GM23248 (cell line): Measurements from ENCODE around the gene HSD17B14. TPM values are rescaled to one million over a fixed set of nuclear protein-coding genes. Genes with fewer than 3 reads are reported as not detected.

Source experiments
- DNase-seq: peaks from one replicate; pipeline ENCODE4 v3.0.0-alpha.2; 2015
- H2AFZ ChIP-seq: fragments of 200-600 bp; sonication (generic); 2 replicates; pipeline ENCODE4 v1.6.1; 2016; ENCODE audit warnings: antibody characterized with exemption
- H3F3A ChIP-seq: fragments of 200-600 bp; sonication (generic); 2 replicates; pipeline ENCODE4 v1.6.1; 2016; ENCODE audit warnings: mild to moderate bottlenecking, antibody characterized with exemption, mixed run types; ENCODE audit not compliant: insufficient read depth
- H3K27ac ChIP-seq: fragments of 200-600 bp; sonication (generic); 2 replicates; pipeline ENCODE4 v1.5.1; 2016; ENCODE audit warnings: mild to moderate bottlenecking
- H3K27me3 ChIP-seq: fragments of 200-600 bp; sonication (generic); replicated peaks from 2 replicates; pipeline ENCODE4 v1.6.1; 2016; ENCODE audit warnings: mild to moderate bottlenecking; ENCODE audit not compliant: insufficient read depth
- H3K36me3 ChIP-seq: fragments of 200-600 bp; sonication (generic); 2 replicates; pipeline ENCODE4 v1.6.1; 2016; ENCODE audit warnings: low read depth, mild to moderate bottlenecking
- H3K4me1 ChIP-seq: fragments of 200-600 bp; sonication (generic); 2 replicates; pipeline ENCODE4 v1.6.1; 2016; ENCODE audit warnings: mild to moderate bottlenecking; ENCODE audit not compliant: insufficient read depth
- H3K4me2 ChIP-seq: fragments of 200-600 bp; sonication (generic); one replicate; pipeline ENCODE4 v1.6.1; 2016; ENCODE audit warnings: mild to moderate bottlenecking; ENCODE audit not compliant: unreplicated experiment
- H3K4me3 ChIP-seq: fragments of 200-600 bp; sonication (generic); 2 replicates; pipeline ENCODE4 v1.5.1; 2016; ENCODE audit warnings: mild to moderate bottlenecking
- H3K79me2 ChIP-seq: fragments of 200-600 bp; sonication (generic); 2 replicates; pipeline ENCODE4 v1.6.1; 2016; ENCODE audit warnings: mild to moderate bottlenecking; ENCODE audit not compliant: insufficient read depth
- H3K9ac ChIP-seq: fragments of 200-600 bp; sonication (generic); 2 replicates; pipeline ENCODE4 v1.6.1; 2016; ENCODE audit warnings: mild to moderate bottlenecking
- H3K9me2 ChIP-seq: fragments of 200-600 bp; sonication (generic); 2 replicates; pipeline ENCODE4 v1.6.1; 2016; ENCODE audit warnings: mixed run types, mild to moderate bottlenecking, moderate library complexity; ENCODE audit not compliant: insufficient read depth
- H3K9me3 ChIP-seq: fragments of 200-600 bp; sonication (generic); one replicate; pipeline ENCODE4 v1.6.1; 2017; ENCODE audit warnings: low read depth
- H4K20me1 ChIP-seq: fragments of 200-600 bp; sonication (generic); 2 replicates; pipeline ENCODE4 v1.6.0; 2016; ENCODE audit not compliant: insufficient read depth
- EZH2 ChIP-seq: fragments of 200-600 bp; sonication (generic); IDR thresholded peaks from 2 replicates; pipeline ENCODE4 v1.6.1; 2018; ENCODE audit warnings: antibody characterized with exemption, mild to moderate bottlenecking; ENCODE audit not compliant: insufficient read depth, poor library complexity, severe bottlenecking
- EZH2phosphoT487 ChIP-seq: fragments of 200-600 bp; sonication (generic); IDR thresholded peaks from 2 replicates; pipeline ENCODE4 v1.6.1; 2018; ENCODE audit warnings: antibody characterized with exemption, moderate library complexity, mild to moderate bottlenecking, low read depth; ENCODE audit not compliant: insufficient read depth
- WGBS, 2 experiments: methylation state at CpG; one replicate each; pipeline ENCODE4 v1.1.6; 2015 to 2017; ENCODE audit warnings: low lambda C conversion rate in 2 of 2, low coverage in 1 of 2; ENCODE audit errors: missing lambda C conversion rate in 2 of 2; 5-methylcytosine and 5-hydroxymethylcytosine counted together
- in situ Hi-C: fragments of 300-500 bp; cut with MboI; formaldehyde crosslinking; loops from 2 replicates; pipeline ENCODE4 v1.15.0; 2020
- polyA plus RNA-seq: library from polyadenylated mRNA; unstranded; fragments of >200 nt; fragmentation: Nextera tagmentation; extraction: Ambion mirVana; gene quantifications from 2 replicates; pipeline ENCODE4 v1.2.1, GENCODE V29; 2016
- total RNA-seq: library from RNA; depleted of rRNA; stranded (reverse); fragments of >200 nt; shearing (Covaris generic); gene quantifications from 2 replicates; pipeline ENCODE4 v1.2.3, GENCODE V29; 2014

The HSD17B14 gene
- total and polyA plus RNA-seq, 2 experiments from 2014 or later: 2.6 to 4.4 TPM

DNA sequence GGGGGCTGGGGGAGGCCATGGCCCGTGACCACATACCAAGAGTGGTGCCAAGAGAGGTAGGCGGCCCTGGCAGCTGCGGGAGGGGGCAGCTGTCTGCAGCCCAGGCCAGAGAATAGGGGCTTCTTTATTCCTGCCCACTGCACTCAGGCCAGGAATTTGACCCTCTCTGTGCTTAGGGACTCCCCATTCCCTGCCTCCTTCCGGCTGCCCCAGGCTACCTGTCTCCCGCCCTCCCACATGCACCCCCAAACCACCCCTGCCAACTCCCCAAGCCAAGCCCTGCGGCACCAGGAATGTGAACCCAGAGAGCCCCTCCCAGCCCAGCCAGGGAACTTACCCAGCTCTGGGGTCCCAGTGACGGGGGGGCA, 31.4 kb upstream of the HSD17B14 start:
- Histone ChIP-seq H3K9me2 (no peaks in the 10 kb centered on the region), H4K20me1 (no peaks in the 10 kb centered on the region), H2AFZ (peak overlapping the region; percentile 81), H3K4me1 (peaks cover 21% of the 10 kb centered on the region), H3K4me3 (peak overlapping the region; percentile 69), H3F3A (peaks cover 4% of the 10 kb centered on the region), H3K79me2 (peaks cover 29% of the 10 kb centered on the region), H3K9me3 (no peaks in the 10 kb centered on the region), H3K27me3 (no peaks in the 10 kb centered on the region), H3K36me3 (no peaks in the 10 kb centered on the region), H3K27ac (peak overlapping the region; percentile 68), H3K9ac (peak overlapping the region; percentile 82), H3K4me2 (peak overlapping the region; percentile 79)
- no peak for DNase-seq
- 9 to 24% methylated on average over 5 to 7 of the region's 7 CpGs for WGBS, 2 experiments
- TF ChIP-seq EZH2 (no peak), EZH2phosphoT487 (no peak)
- in situ Hi-C loops: no loop called here

DNA sequence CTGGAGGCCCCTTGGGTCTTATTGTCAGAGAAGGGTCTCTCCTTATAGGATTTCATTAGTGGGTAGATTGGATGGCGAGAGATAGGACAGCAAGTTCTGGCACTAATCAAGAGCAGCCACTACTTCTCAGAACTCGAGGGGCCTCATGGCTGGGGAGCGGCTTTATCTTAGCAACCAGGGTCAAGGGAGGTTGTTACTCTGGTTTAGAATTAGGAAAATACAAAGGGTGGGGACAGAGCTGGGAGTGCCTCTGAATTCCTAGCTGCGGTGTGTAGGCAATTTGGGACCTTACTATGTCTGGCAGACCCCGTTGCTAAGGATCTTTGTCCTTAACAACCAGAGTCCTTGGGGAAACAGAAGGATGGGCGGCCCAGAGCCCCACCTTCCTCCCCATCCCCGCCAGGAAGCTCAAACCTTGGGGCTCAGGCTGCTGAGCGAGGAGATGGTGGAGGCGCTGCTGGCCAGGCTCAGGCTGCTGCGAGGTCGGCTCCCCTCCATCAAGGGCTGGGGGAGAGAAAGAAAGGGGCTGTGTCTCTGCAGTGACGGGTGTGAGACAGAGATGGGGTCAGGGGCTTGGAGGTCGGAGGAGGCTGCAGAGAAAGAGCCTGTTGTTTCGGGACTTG, 30.9 kb upstream of the HSD17B14 start:
- Histone ChIP-seq H3K79me2 (peaks cover 24% of the 10 kb centered on the region), H3K36me3 (no peaks in the 10 kb centered on the region), H4K20me1 (no peaks in the 10 kb centered on the region), H3K9ac (peak overlapping the region; percentile 82), H3K27me3 (no peaks in the 10 kb centered on the region), H3K27ac (no peak overlapping the region), H3K4me2 (peak overlapping the region; percentile 79), H3K9me2 (no peaks in the 10 kb centered on the region), H3K4me3 (peak overlapping the region; percentile 69), H3K9me3 (no peaks in the 10 kb centered on the region), H3K4me1 (peaks cover 21% of the 10 kb centered on the region), H2AFZ (peak overlapping the region; percentile 34; the same call in 1 of the 2 replicates), H3F3A (no peaks in the 10 kb centered on the region)
- WGBS, 2 experiments: 37 to 40% methylated on average over 14 of the region's 14 CpGs
- peak; percentile 27 for DNase-seq
- TF ChIP-seq EZH2 (no peak), EZH2phosphoT487 (no peak)
- in situ Hi-C loops: no loop called here

- Histone ChIP-seq H4K20me1 (no peaks in the 10 kb centered on the region), H3K4me3 (peak overlapping the region; percentile 69), H2AFZ (peak overlapping the region; percentile 34; the same call in 1 of the 2 replicates), H3K9me2 (no peaks in the 10 kb centered on the region), H3K36me3 (no peaks in the 10 kb centered on the region), H3K27me3 (no peaks in the 10 kb centered on the region), H3K9me3 (no peaks in the 10 kb centered on the region), H3K4me2 (peak overlapping the region; percentile 79), H3K27ac (no peak overlapping the region), H3K9ac (peak overlapping the region; percentile 82), H3K79me2 (peaks cover 24% of the 10 kb centered on the region), H3K4me1 (peaks cover 21% of the 10 kb centered on the region), H3F3A (no peaks in the 10 kb centered on the region)
- DNase-seq: peak; percentile 50
- WGBS, 2 experiments: 48 to 52% methylated on average over 6 of the region's 6 CpGs
- in situ Hi-C loops: no loop called here
- TF ChIP-seq EZH2 (no peak), EZH2phosphoT487 (no peak)
Measured at GRCh38 chr19:48866692-48867091, 30.4 kb upstream of the HSD17B14 start.

- no peak for DNase-seq
- H3K9ac ChIP-seq: no peak overlapping the region
- H3K27ac ChIP-seq: no peak overlapping the region
- no peaks in the 10 kb centered on the region for H3K36me3 ChIP-seq
- peaks cover 14% of the 10 kb centered on the region for H3K4me1 ChIP-seq
- WGBS, 2 experiments: 89% methylated on average over 7 of the region's 7 CpGs
- H4K20me1 ChIP-seq: no peaks in the 10 kb centered on the region
- peaks cover 24% of the 10 kb centered on the region for H3K79me2 ChIP-seq
- H3K9me3 ChIP-seq: no peaks in the 10 kb centered on the region
- TF ChIP-seq EZH2 (no peak), EZH2phosphoT487 (no peak)
- no peaks in the 10 kb centered on the region for H3K9me2 ChIP-seq
- no peak overlapping the region for H3K4me3 ChIP-seq
- no peaks in the 10 kb centered on the region for H3K27me3 ChIP-seq
- in situ Hi-C loops: no loop called here
- H3K4me2 ChIP-seq: no peak overlapping the region
- no peaks in the 10 kb centered on the region for H3F3A ChIP-seq
- no peak overlapping the region for H2AFZ ChIP-seq
Measured at GRCh38 chr19:48862827-48863226, 26.5 kb upstream of the HSD17B14 start.

- Histone ChIP-seq H2AFZ (no peak overlapping the region), H4K20me1 (no peaks in the 10 kb centered on the region), H3K79me2 (peaks cover 11% of the 10 kb centered on the region), H3K36me3 (no peaks in the 10 kb centered on the region), H3F3A (no peaks in the 10 kb centered on the region), H3K9me2 (no peaks in the 10 kb centered on the region), H3K9me3 (no peaks in the 10 kb centered on the region), H3K4me2 (no peak overlapping the region), H3K9ac (no peak overlapping the region), H3K4me1 (no peaks in the 10 kb centered on the region), H3K27ac (no peak overlapping the region), H3K4me3 (no peak overlapping the region), H3K27me3 (no peaks in the 10 kb centered on the region)
- no peak for DNase-seq
- in situ Hi-C loops: no loop called here
- WGBS, 2 experiments: 88 to 96% methylated on average over 15 to 18 of the region's 18 CpGs
- no peak for TF ChIP-seq EZH2
Measured at GRCh38 chr19:48861313-48861712, 25.0 kb upstream of the HSD17B14 start.
